ENCODE measurements around the gene SHBG. TPM values are rescaled to one million over a fixed set of nuclear protein-coding genes. Genes with fewer than 3 reads are reported as not detected.

Gene SHBG
- total RNA-seq, 2 donors from 2014 or later = 0.42 to 0.64 TPM

DNA sequence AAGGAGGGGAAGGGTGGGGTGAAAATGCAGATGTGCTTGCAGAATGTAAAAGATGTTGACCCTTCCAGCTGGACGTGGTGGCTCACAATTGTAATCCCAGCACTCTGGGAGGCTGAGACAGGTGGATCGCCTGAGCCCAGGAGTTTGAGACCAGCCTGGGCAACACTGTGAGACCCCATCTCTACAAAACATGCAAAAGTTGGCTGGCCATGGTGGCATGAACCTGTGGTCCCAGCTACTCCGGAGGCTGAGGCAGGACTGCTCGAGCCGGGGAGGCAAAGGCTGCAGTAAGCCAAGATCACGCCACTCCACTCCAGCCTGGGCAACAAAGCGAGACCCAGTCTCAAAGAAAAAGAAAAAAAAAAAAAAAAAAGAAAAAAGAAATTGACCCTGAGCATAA lies 38.5 kb downstream of the SHBG start:
- DNase-seq = no peak
- intact Hi-C loops (cut with DNase I) = no loop called here
- Histone ChIP-seq H3K9me3 (peaks cover 1% of the 10 kb centered on the region), H3K4me3 (no peak overlapping the region), H3K27me3 (no peaks in the 10 kb centered on the region), H3K27ac (no peak overlapping the region), H3K4me1 (no peaks in the 10 kb centered on the region), H3K9ac (ENCODE audit: low read depth in 2 of 2, low read length in 2 of 2) (no peak overlapping the region), H3K36me3 (peaks cover 5% of the 10 kb centered on the region)
- TF ChIP-seq CTCF (IDR thresholded peaks at IDR 0.05) = no peak

GRCh38 chr17:7673239-7673638 lies 43.3 kb downstream of the SHBG start:
- peak; percentile 29 for TF ChIP-seq CTCF (IDR thresholded peaks at IDR 0.05)
- peaks cover 4% of the 10 kb centered on the region for H3K9me3 ChIP-seq
- intact Hi-C loops (cut with DNase I) = no loop called here
- peaks cover 13% of the 10 kb centered on the region for H3K36me3 ChIP-seq
- H3K27ac ChIP-seq = no peak overlapping the region
- peak; percentile 66 for DNase-seq
- H3K4me1 ChIP-seq = no peaks in the 10 kb centered on the region
- H3K27me3 ChIP-seq = no peaks in the 10 kb centered on the region
- no peak overlapping the region for H3K9ac ChIP-seq (ENCODE audit: low read depth in 2 of 2, low read length in 2 of 2)
- no peak overlapping the region for H3K4me3 ChIP-seq

DNA sequence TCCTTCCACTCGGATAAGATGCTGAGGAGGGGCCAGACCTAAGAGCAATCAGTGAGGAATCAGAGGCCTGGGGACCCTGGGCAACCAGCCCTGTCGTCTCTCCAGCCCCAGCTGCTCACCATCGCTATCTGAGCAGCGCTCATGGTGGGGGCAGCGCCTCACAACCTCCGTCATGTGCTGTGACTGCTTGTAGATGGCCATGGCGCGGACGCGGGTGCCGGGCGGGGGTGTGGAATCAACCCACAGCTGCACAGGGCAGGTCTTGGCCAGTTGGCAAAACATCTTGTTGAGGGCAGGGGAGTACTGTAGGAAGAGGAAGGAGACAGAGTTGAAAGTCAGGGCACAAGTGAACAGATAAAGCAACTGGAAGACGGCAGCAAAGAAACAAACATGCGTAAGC lies 45.0 kb downstream of the SHBG start:
- no peaks in the 10 kb centered on the region for H3K4me1 ChIP-seq
- intact Hi-C loops (cut with DNase I) = no loop called here
- H3K9ac ChIP-seq (ENCODE audit: low read depth in 2 of 2, low read length in 2 of 2) = no peak overlapping the region
- H3K4me3 ChIP-seq = no peak overlapping the region
- no peak overlapping the region for H3K27ac ChIP-seq
- H3K27me3 ChIP-seq = no peaks in the 10 kb centered on the region
- H3K36me3 ChIP-seq = peaks cover 13% of the 10 kb centered on the region
- H3K9me3 ChIP-seq = peaks cover 4% of the 10 kb centered on the region
- no peak for TF ChIP-seq CTCF (IDR thresholded peaks at IDR 0.05)
- DNase-seq = no peak

DNA sequence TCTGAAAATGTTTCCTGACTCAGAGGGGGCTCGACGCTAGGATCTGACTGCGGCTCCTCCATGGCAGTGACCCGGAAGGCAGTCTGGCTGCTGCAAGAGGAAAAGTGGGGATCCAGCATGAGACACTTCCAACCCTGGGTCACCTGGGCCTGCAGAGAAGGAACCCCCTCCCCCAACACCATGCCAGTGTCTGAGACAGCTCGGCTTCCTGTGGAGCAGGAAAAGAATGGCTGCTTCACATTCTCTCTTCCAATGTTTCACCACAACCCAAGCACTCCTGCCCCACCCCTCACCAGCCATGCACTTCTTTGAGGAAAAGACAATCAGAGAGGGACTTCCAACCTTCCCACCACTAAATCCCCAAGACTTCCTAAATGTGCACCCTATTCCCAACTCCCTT lies 46.6 kb downstream of the SHBG start:
- intact Hi-C loops (cut with DNase I) = no loop called here

DNA sequence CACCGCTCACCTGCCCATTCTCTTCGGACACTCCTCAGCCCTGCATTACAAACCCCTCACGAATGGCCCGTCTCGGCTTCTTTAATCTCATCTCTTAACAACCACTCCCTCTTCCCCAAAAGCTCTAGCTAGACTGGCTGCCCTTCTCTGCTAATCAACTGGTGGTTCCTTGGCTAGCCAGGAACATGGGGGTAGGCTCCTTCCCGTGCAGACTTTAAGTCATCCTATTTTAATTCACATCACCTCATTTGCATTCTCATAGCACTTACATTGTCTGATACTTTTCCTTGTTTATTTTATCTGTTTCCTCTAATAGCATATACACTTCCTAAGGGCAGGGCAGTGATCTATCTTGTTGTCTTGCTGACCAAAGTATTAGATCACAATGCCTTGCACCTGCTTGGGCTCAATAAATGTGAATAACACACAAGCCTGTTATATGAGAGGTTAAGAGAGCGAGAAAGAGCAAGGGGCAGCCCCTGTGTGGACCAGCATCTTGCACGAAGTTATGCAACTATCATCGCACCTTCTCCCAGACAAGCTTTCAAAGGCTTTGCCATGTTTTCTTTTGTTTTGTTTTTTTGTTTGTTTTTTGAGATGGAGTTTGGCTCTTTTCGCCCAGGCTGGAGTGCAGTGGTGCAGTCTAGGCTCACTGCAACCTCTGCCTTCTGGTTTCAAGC lies 47.6 kb downstream of the SHBG start:
- H3K4me1 ChIP-seq = no peaks in the 10 kb centered on the region
- no peak overlapping the region for H3K4me3 ChIP-seq
- intact Hi-C loops (cut with DNase I) = no loop called here
- H3K27ac ChIP-seq = no peak overlapping the region
- H3K36me3 ChIP-seq = peaks cover 13% of the 10 kb centered on the region
- no peak overlapping the region for H3K9ac ChIP-seq (ENCODE audit: low read depth in 2 of 2, low read length in 2 of 2)
- H3K9me3 ChIP-seq = peaks cover 4% of the 10 kb centered on the region
- DNase-seq = no peak
- no peaks in the 10 kb centered on the region for H3K27me3 ChIP-seq
- TF ChIP-seq CTCF (IDR thresholded peaks at IDR 0.05) = no peak

More for the DNA sequence above, 46.6 kb downstream of the SHBG start:
- H3K9me3 ChIP-seq = peaks cover 4% of the 10 kb centered on the region
- no peak for DNase-seq
- TF ChIP-seq CTCF (IDR thresholded peaks at IDR 0.05) = no peak
- no peaks in the 10 kb centered on the region for H3K4me1 ChIP-seq
- peaks cover 13% of the 10 kb centered on the region for H3K36me3 ChIP-seq
- no peak overlapping the region for H3K27ac ChIP-seq
- H3K4me3 ChIP-seq = no peak overlapping the region
- H3K27me3 ChIP-seq = no peaks in the 10 kb centered on the region
- H3K9ac ChIP-seq (ENCODE audit: low read depth in 2 of 2, low read length in 2 of 2) = no peak overlapping the region

Other genes with a start within 250 kb of the SHBG start
- gene TNK1, start 249.0 kb upstream of the SHBG start, total RNA-seq = 10 to 100 TPM; 18.0 to 22.6 TPM
- gene PLSCR3, start 235.6 kb upstream of the SHBG start, total RNA-seq = 10 to 100 TPM; 11.0 to 12.0 TPM
- gene TMEM256, start 226.0 kb upstream of the SHBG start, total RNA-seq = 100 to 1,000 TPM in 1 of 2 donors, 10 to 100 TPM in 1; 88.2 to 101 TPM
- gene NLGN2, start 222.3 kb upstream of the SHBG start, total RNA-seq = 1 to 10 TPM; 2.5 to 5.0 TPM
- not detected for gene SPEM1, start 209.8 kb upstream of the SHBG start, total RNA-seq
- gene SPEM2, start 204.5 kb upstream of the SHBG start, total RNA-seq = not detected
- not detected for gene SPEM3, start 201.3 kb upstream of the SHBG start, total RNA-seq
- 10 to 100 TPM; 20.4 to 20.6 TPM for gene TMEM102, start 194.7 kb upstream of the SHBG start, total RNA-seq
- 1 to 10 TPM; 1.2 to 1.6 TPM for gene FGF11, start 190.6 kb upstream of the SHBG start, total RNA-seq
- gene CHRNB1, start 185.1 kb upstream of the SHBG start, total RNA-seq = 1 to 10 TPM; 4.3 to 6.1 TPM
- gene ZBTB4, start 150.5 kb upstream of the SHBG start, total RNA-seq = 10 to 100 TPM; 12.9 to 26.7 TPM
- not detected for gene SLC35G6, start 148.7 kb upstream of the SHBG start, total RNA-seq
- gene POLR2A, start 145.8 kb upstream of the SHBG start, total RNA-seq = 100 to 1,000 TPM in 1 of 2 donors, 10 to 100 TPM in 1; 73.5 to 137 TPM
- 10 to 100 TPM; 11.4 to 18.3 TPM for gene TNFSF12, start 81.1 kb upstream of the SHBG start, total RNA-seq
- gene TNFSF13, start 71.4 kb upstream of the SHBG start, total RNA-seq = 100 to 1,000 TPM in 1 of 2 donors, 10 to 100 TPM in 1; 67.5 to 125 TPM
- 10 to 100 TPM; 25.7 to 56.6 TPM for gene SENP3, start 68.2 kb upstream of the SHBG start, total RNA-seq
- gene CD68, start 50.5 kb upstream of the SHBG start, total RNA-seq = 10 to 100 TPM; 37.7 to 56.6 TPM
- gene MPDU1, start 46.3 kb upstream of the SHBG start, total RNA-seq = 100 to 1,000 TPM in 1 of 2 donors, 10 to 100 TPM in 1; 80.1 to 111 TPM
- gene SOX15, start 40.0 kb upstream of the SHBG start, total RNA-seq = 1 to 10 TPM in 1 of 2 donors, under 1 TPM in 1; 0.61 to 1.0 TPM
- gene FXR2, start 15.2 kb upstream of the SHBG start, total RNA-seq = 10 to 100 TPM; 24.9 to 27.4 TPM
- 10 to 100 TPM; 55.3 to 77.3 TPM for gene SAT2, start 2.3 kb upstream of the SHBG start, total RNA-seq
- 1 to 10 TPM in 1 of 2 donors, under 1 TPM in 1; 0.54 to 1.4 TPM for gene ATP1B2, start 20.8 kb downstream of the SHBG start, total RNA-seq
- gene TP53, start 57.4 kb downstream of the SHBG start, total RNA-seq = 10 to 100 TPM; 64.3 to 90.0 TPM
- 10 to 100 TPM in 1 of 2 donors, 1 to 10 TPM in 1; 6.0 to 22.6 TPM for gene WRAP53, start 58.3 kb downstream of the SHBG start, total RNA-seq
- under 1 TPM; 0.42 to 0.82 TPM for gene EFNB3, start 75.1 kb downstream of the SHBG start, total RNA-seq
- under 1 TPM; 0.32 to 0.62 TPM for gene DNAH2, start 87.6 kb downstream of the SHBG start, total RNA-seq
- gene KDM6B, start 204.1 kb downstream of the SHBG start, total RNA-seq = 10 to 100 TPM; 32.7 to 42.6 TPM
- gene TMEM88, start 224.9 kb downstream of the SHBG start, total RNA-seq = 1 to 10 TPM; 2.5 to 2.7 TPM
- 100 to 1,000 TPM in 1 of 2 donors, 10 to 100 TPM in 1; 59.5 to 133 TPM for gene NAA38, start 227.4 kb downstream of the SHBG start, total RNA-seq
- gene CYB5D1, start 227.9 kb downstream of the SHBG start, total RNA-seq = 10 to 100 TPM in 1 of 2 donors, 1 to 10 TPM in 1; 9.4 to 18.2 TPM